Endothelial cell of umbilical vein (primary cell): ENCODE results near the gene NEU1. TPM values are rescaled to one million over a fixed set of nuclear protein-coding genes. Genes with fewer than 3 reads are reported as not detected.

Experiments
- BruUV-seq: library from RNA; stranded (reverse); fragments of 400-500 nt; replicated peaks from 2 replicates; lab custom pipeline; 2021; lab: Mats Ljungman, UMichigan
- CTCF ChIA-PET: fragments of 300-600, 350-600 bp; sonication (Branson Sonifier 250); formaldehyde crosslinking; loops from one replicate; lab custom pipeline; 2021; ENCODE audit warnings: antibody characterized with exemption, inconsistent platforms; lab: Charles Lee
- POLR2A ChIA-PET: fragments of 300-600, 350-600 bp; sonication (Branson Sonifier 250); formaldehyde crosslinking; loops from one replicate; lab custom pipeline; 2021; ENCODE audit warnings: antibody characterized with exemption, inconsistent platforms; lab: Charles Lee
- DNase-seq: peaks from one replicate; pipeline ENCODE4 v3.0.0-alpha.2; 2011; ENCODE audit warnings: low read depth, low spot score
- FAIRE-seq: peaks from 2 replicates; lab custom pipeline; 2011; peaks lifted over from hg19 to GRCh38; lab: Jason Lieb, UNC
- H2AFZ ChIP-seq: 2 replicates; pipeline ENCODE4 v1.6.0; 2012; ENCODE audit warnings: low read depth, low read length, control low read depth, inconsistent platforms
- H3K27ac ChIP-seq: 2 replicates; pipeline ENCODE4 v1.5.1; 2011; ENCODE audit warnings: low read depth, mild to moderate bottlenecking, control low read depth, low read length, moderate library complexity; ENCODE audit not compliant: insufficient read depth
- H3K27me3 ChIP-seq, 2 experiments: 2 replicates each; pipeline versions ENCODE4 v1.6.0 to v1.6.1; 2011; ENCODE audit warnings: low read length in 2 of 2, mixed read lengths in 1 of 2; ENCODE audit not compliant: control insufficient read depth in 2 of 2, insufficient read depth in 2 of 2
- H3K36me3 ChIP-seq, 2 experiments: 2 replicates in 1 of 2; 3 replicates in 1 of 2; pipeline ENCODE4 v1.5.1; 2011; ENCODE audit warnings: low read length in 2 of 2, mild to moderate bottlenecking in 1 of 2, moderate library complexity in 1 of 2; ENCODE audit not compliant: control insufficient read depth in 2 of 2, insufficient read depth in 2 of 2; ENCODE audit errors: extremely low read depth in 1 of 2
- H3K4me1 ChIP-seq: 3 replicates; pipeline ENCODE4 v1.5.1; 2011; ENCODE audit warnings: mild to moderate bottlenecking, low read length; ENCODE audit not compliant: control insufficient read depth, insufficient read depth; ENCODE audit errors: extremely low read depth
- H3K4me2 ChIP-seq: 2 replicates; pipeline ENCODE4 v1.6.1; 2011; ENCODE audit warnings: low read length, control low read depth, mixed read lengths; ENCODE audit not compliant: insufficient read depth
- H3K4me3 ChIP-seq, 3 experiments: fragments of 200-600 bp in 1 of 3; sonication (generic), shearing (Covaris generic) in 1 of 3; replicated peaks in 1 of 3; 2 replicates each; pipeline ENCODE4 v1.5.1; 2011 to 2016; ENCODE audit warnings: control low read depth in 3 of 3, low read length in 3 of 3, mild to moderate bottlenecking in 2 of 3, inconsistent platforms in 1 of 3, low read depth in 1 of 3, moderate library complexity in 1 of 3; ENCODE audit not compliant: insufficient read depth in 1 of 3
- H3K79me2 ChIP-seq: 2 replicates; pipeline ENCODE4 v1.6.0; 2012; ENCODE audit warnings: low read length, inconsistent platforms; ENCODE audit not compliant: control insufficient read depth, insufficient read depth
- H3K9ac ChIP-seq: replicated peaks from 2 replicates; pipeline ENCODE3; 2011; ENCODE audit warnings: low read length, control low read depth; ENCODE audit not compliant: insufficient read depth; ENCODE audit errors: extremely low read depth
- H3K9me1 ChIP-seq: replicated peaks from 3 replicates; pipeline ENCODE4 v1.6.0; 2011; ENCODE audit warnings: mild to moderate bottlenecking, low read length; ENCODE audit not compliant: control insufficient read depth, insufficient read depth; ENCODE audit errors: extremely low read depth
- H3K9me3 ChIP-seq: replicated peaks from 2 replicates; pipeline ENCODE4 v1.5.1; 2012; ENCODE audit warnings: low read length, inconsistent platforms; ENCODE audit not compliant: control insufficient read depth, insufficient read depth
- H4K20me1 ChIP-seq: replicated peaks from 2 replicates; pipeline ENCODE3; 2011; ENCODE audit warnings: mild to moderate bottlenecking, low read length; ENCODE audit not compliant: control insufficient read depth, insufficient read depth; ENCODE audit errors: extremely low read depth
- EZH2 ChIP-seq: IDR thresholded peaks from 2 replicates; pipeline ENCODE4 v1.6.1; 2012; ENCODE audit warnings: borderline replicate concordance, low read depth, mild to moderate bottlenecking, moderate library complexity, low read length, inconsistent platforms; ENCODE audit not compliant: severe bottlenecking
- FOS ChIP-seq: IDR thresholded peaks from 2 replicates; pipeline ENCODE4 v1.6.1; 2011; ENCODE audit warnings: mild to moderate bottlenecking, low read length, moderate library complexity, borderline replicate concordance; ENCODE audit not compliant: insufficient read depth
- GATA2 ChIP-seq: IDR thresholded peaks from 2 replicates; pipeline ENCODE4 v1.7.0; 2011; ENCODE audit warnings: low read depth, mild to moderate bottlenecking, moderate library complexity, mixed read lengths, low read length; ENCODE audit not compliant: insufficient read length, insufficient read depth
- JUN ChIP-seq: IDR thresholded peaks from 2 replicates; pipeline ENCODE4 v1.6.1; 2011; ENCODE audit warnings: borderline replicate concordance, low read depth; ENCODE audit not compliant: insufficient read length, insufficient read depth
- MYC ChIP-seq: IDR thresholded peaks from one replicate; pipeline ENCODE4 v1.6.1; 2011; ENCODE audit warnings: mild to moderate bottlenecking, low read depth, low read length
- POLR2A ChIP-seq: IDR thresholded peaks from 2 replicates; pipeline ENCODE4 v1.6.1; 2012; ENCODE audit warnings: low read depth, mild to moderate bottlenecking, control low read depth, low read length
- POLR2AphosphoS5 ChIP-seq: IDR thresholded peaks from 2 replicates; pipeline ENCODE4 v1.6.1; 2012; ENCODE audit warnings: low read depth, mild to moderate bottlenecking, control low read depth, low read length, moderate library complexity; ENCODE audit not compliant: insufficient read depth
- dilution Hi-C: fragments of 300-500 bp; cut with MboI; formaldehyde crosslinking; loops from one replicate; pipeline ENCODE4 v1.15.0; 2019; ENCODE audit warnings: low sequenced_read_pairs; ENCODE audit not compliant: extremely low pct_ligation_motif_present
- intact Hi-C: fragments of 100-400 bp; cut with micrococcal nuclease; formaldehyde crosslinking; loops from one replicate; pipeline ENCODE4 v1.10.0; 2022
- polyA plus RNA-seq, 4 experiments: library from polyadenylated mRNA; depleted of rRNA in 3 of 4; stranded (reverse) in 3 of 4; unstranded in 1 of 4; fragments of >200 nt; gene quantifications; 2 replicates each; pipeline versions ENCODE4 v1.2.1 to v1.2.3, GENCODE V29; 2011 to 2012; ENCODE audit warnings: missing spikeins in 1 of 4
- total RNA-seq: library from RNA; stranded (reverse); gene quantifications from 2 replicates; pipeline ENCODE4 v1.2.3, GENCODE V29; 2021
- TF ChIP-seq, protein P1 (sequence below), 2 donors: IDR thresholded peaks; 1 replicate in 1 of 2; 2 replicates in 1 of 2; pipeline ENCODE4 v1.5.1; 2011; ENCODE audit warnings: low read length in 2 of 2, mild to moderate bottlenecking in 2 of 2, moderate library complexity in 2 of 2, control low read depth in 1 of 2, inconsistent platforms in 1 of 2, low read depth in 1 of 2; ENCODE audit not compliant: insufficient read depth in 1 of 2; ENCODE audit errors: extremely low read depth in 1 of 2
- TF ChIP-seq, protein P2 (sequence below): IDR thresholded peaks from 2 replicates; pipeline ENCODE4 v1.6.1; 2011; ENCODE audit not compliant: insufficient read depth, insufficient read length

The NEU1 gene
- total and polyA plus RNA-seq, 2 donors (not counting 3 experiments of a cell fraction or from before 2014, with no cell fraction given), result 62.8 to 111 TPM

DNA sequence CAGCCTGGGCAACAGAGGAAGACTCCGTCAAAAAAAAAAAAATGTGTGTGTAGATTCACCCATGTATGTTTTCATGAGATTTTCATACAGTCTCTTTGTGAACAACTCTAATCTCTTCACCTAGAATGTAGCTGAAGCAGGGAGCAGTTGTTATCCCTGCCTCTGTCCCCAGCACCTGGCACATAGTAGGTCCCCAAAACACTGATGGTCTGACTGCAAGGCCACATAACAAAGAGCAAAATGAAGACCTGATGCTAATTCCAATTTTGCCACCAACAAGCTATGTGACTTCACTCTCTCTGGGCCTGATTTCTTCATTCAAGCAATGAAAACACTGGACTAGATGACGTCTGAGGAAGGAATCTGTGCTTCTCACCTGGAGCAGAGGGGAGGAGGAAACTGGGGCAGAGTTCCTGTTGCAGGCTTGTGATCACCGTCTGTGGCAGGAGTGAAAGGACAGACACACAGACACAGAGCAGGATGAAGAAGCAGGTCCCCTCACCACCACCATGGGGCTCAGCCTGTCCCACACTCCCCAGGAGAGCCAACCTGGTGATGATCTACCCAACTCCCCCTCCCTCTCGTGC lies 11.6 kb upstream of the NEU1 start:
- H3K9ac ChIP-seq, result no peak overlapping the region
- no peaks in the 10 kb centered on the region for H3K36me3 ChIP-seq
- no peaks in the 10 kb centered on the region for H3K79me2 ChIP-seq
- ChIA-PET POLR2A (no interaction called here), CTCF (interaction anchor here (1.2 to 1.5 kb wide), 2 partner anchors 10 to 16 kb away, joined by 3 to 7 read pairs; no protein-coding TSS in a partner anchor)
- peaks cover 6% of the 10 kb centered on the region for H3K4me1 ChIP-seq
- no peaks in the 10 kb centered on the region for H3K27me3 ChIP-seq
- intact Hi-C loops, result no loop called here
- no peak overlapping the region for H3K4me2 ChIP-seq
- H3K9me3 ChIP-seq, result no peaks in the 10 kb centered on the region
- DNase-seq, result no peak
- dilution Hi-C loops, result no loop called here
- BruUV-seq, result no TSS peak
- TF ChIP-seq, protein P1, sequence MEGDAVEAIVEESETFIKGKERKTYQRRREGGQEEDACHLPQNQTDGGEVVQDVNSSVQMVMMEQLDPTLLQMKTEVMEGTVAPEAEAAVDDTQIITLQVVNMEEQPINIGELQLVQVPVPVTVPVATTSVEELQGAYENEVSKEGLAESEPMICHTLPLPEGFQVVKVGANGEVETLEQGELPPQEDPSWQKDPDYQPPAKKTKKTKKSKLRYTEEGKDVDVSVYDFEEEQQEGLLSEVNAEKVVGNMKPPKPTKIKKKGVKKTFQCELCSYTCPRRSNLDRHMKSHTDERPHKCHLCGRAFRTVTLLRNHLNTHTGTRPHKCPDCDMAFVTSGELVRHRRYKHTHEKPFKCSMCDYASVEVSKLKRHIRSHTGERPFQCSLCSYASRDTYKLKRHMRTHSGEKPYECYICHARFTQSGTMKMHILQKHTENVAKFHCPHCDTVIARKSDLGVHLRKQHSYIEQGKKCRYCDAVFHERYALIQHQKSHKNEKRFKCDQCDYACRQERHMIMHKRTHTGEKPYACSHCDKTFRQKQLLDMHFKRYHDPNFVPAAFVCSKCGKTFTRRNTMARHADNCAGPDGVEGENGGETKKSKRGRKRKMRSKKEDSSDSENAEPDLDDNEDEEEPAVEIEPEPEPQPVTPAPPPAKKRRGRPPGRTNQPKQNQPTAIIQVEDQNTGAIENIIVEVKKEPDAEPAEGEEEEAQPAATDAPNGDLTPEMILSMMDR (IDR thresholded peaks at IDR 0.05; ENCODE audit: extremely low read depth in 1 of 2, insufficient read depth in 1 of 2, low read depth in 1 of 2, low read length in 2 of 2), result no peak
- no peak for TF ChIP-seq JUN
- TF ChIP-seq EZH2, result no peak
- no peak for TF ChIP-seq POLR2A
- TF ChIP-seq POLR2AphosphoS5, result no peak
- no peak for TF ChIP-seq MYC
- no peak for TF ChIP-seq GATA2
- TF ChIP-seq, protein P2, sequence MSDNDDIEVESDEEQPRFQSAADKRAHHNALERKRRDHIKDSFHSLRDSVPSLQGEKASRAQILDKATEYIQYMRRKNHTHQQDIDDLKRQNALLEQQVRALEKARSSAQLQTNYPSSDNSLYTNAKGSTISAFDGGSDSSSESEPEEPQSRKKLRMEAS, result no peak
- no peak for TF ChIP-seq FOS
- H3K27ac ChIP-seq, result no peak overlapping the region
- FAIRE-seq, result no peak
- no peak overlapping the region for H2AFZ ChIP-seq
- no peaks in the 10 kb centered on the region for H3K9me1 ChIP-seq
- H3K4me3 ChIP-seq, result no peak overlapping the region
- H4K20me1 ChIP-seq, result no peaks in the 10 kb centered on the region
